ENCODE results near the gene SREBF2. TPM values are rescaled to one million over a fixed set of nuclear protein-coding genes. Genes with fewer than 3 reads are reported as not detected.

SREBF2 gene
- total RNA-seq, 1 donor from 2014 or later, result 108 TPM

- DNase-seq (ENCODE audit: low read depth), result no peak
- H3K27me3 ChIP-seq (ENCODE audit: control insufficient read depth, insufficient read depth, low read length), result peaks cover 65% of the 10 kb centered on the region
- no peak for TF ChIP-seq CTCF (IDR thresholded peaks at IDR 0.05; ENCODE audit: insufficient read depth, low read length, poor library complexity, severe bottlenecking)
- H3K4me3 ChIP-seq (ENCODE audit: low read depth, low read length), result no peak overlapping the region
- no peaks in the 10 kb centered on the region for H3K36me3 ChIP-seq (ENCODE audit: control insufficient read depth, insufficient read depth, low read length)
These were observed 81.7 kb downstream of the SREBF2 start for GRCh38 chr22:41914611-41915034.

- Histone ChIP-seq H3K36me3 (ENCODE audit: control insufficient read depth, insufficient read depth, low read length) (no peaks in the 10 kb centered on the region), H3K27me3 (ENCODE audit: control insufficient read depth, insufficient read depth, low read length) (peaks cover 61% of the 10 kb centered on the region), H3K4me3 (ENCODE audit: low read depth, low read length) (peak within 1 kb of the TSS; percentile 4)
- no peak for DNase-seq (ENCODE audit: low read depth)
- no peak for TF ChIP-seq CTCF (IDR thresholded peaks at IDR 0.05; ENCODE audit: insufficient read depth, low read length, poor library complexity, severe bottlenecking)
These were observed 82.3 kb downstream of the SREBF2 start, which contains the start of gene SHISA8 for GRCh38 chr22:41915035-41915785. TSS of gene SHISA8 (minus strand) at chr22:41915074. CDS start at chr22:41914667, 407 bp downstream.

GRCh38 chr22:41915786-41916493 lies 83.0 kb downstream of the SREBF2 start:
- H3K27me3 ChIP-seq (ENCODE audit: control insufficient read depth, insufficient read depth, low read length), result peaks cover 54% of the 10 kb centered on the region
- TF ChIP-seq CTCF (IDR thresholded peaks at IDR 0.05; ENCODE audit: insufficient read depth, low read length, poor library complexity, severe bottlenecking), result no peak
- no peaks in the 10 kb centered on the region for H3K36me3 ChIP-seq (ENCODE audit: control insufficient read depth, insufficient read depth, low read length)
- no peak for DNase-seq (ENCODE audit: low read depth)
- H3K4me3 ChIP-seq (ENCODE audit: low read depth, low read length), result no peak overlapping the region

- TF ChIP-seq CTCF (IDR thresholded peaks at IDR 0.05; ENCODE audit: insufficient read depth, low read length, poor library complexity, severe bottlenecking), result no peak
- peaks cover 46% of the 10 kb centered on the region for H3K27me3 ChIP-seq (ENCODE audit: control insufficient read depth, insufficient read depth, low read length)
These were observed 83.9 kb downstream of the SREBF2 start for GRCh38 chr22:41916745-41917358.

GRCh38 chr22:41917375-41917902 lies 84.5 kb downstream of the SREBF2 start:
- Histone ChIP-seq H3K27me3 (ENCODE audit: control insufficient read depth, insufficient read depth, low read length) (peaks cover 40% of the 10 kb centered on the region), H3K36me3 (ENCODE audit: control insufficient read depth, insufficient read depth, low read length) (no peaks in the 10 kb centered on the region), H3K4me3 (ENCODE audit: low read depth, low read length) (no peak overlapping the region)
- DNase-seq (ENCODE audit: low read depth), result no peak
- no peak for TF ChIP-seq CTCF (IDR thresholded peaks at IDR 0.05; ENCODE audit: insufficient read depth, low read length, poor library complexity, severe bottlenecking)

More at GRCh38 chr22:41916745-41917358, 83.9 kb downstream of the SREBF2 start:
- H3K36me3 ChIP-seq (ENCODE audit: control insufficient read depth, insufficient read depth, low read length), result no peaks in the 10 kb centered on the region
- DNase-seq (ENCODE audit: low read depth), result no peak
- no peak overlapping the region for H3K4me3 ChIP-seq (ENCODE audit: low read depth, low read length)

All from kidney epithelial cell (primary cell).